Measurements from ENCODE around the gene CTAG1A.
"Not testable (repeated sequence)": the region's sequence is repeated elsewhere in the genome, so short reads cannot be mapped to it uniquely, and the experiment has no call there.

CTAG1A gene

GRCh38 chrX:154575076-154575475 lies 9.9 kb upstream of the CTAG1A start:
- not testable (repeated sequence) for DNase-seq

- not testable (repeated sequence) for DNase-seq
Observed at GRCh38 chrX:154582994-154583393, 1.9 kb upstream of the CTAG1A start.

- DNase-seq: not testable (repeated sequence)
Observed at GRCh38 chrX:154590415-154590814, 5.5 kb downstream of the CTAG1A start.

GRCh38 chrX:154592505-154592904 lies 7.6 kb downstream of the CTAG1A start:
- no peak for DNase-seq

- DNase-seq: no peak
Observed at GRCh38 chrX:154593201-154593600, 8.3 kb downstream of the CTAG1A start.

- no peak for DNase-seq
Observed at GRCh38 chrX:154594491-154594890, 9.6 kb downstream of the CTAG1A start.

- no peak for DNase-seq
Observed at GRCh38 chrX:154595559-154596249, 10.8 kb downstream of the CTAG1A start.

GRCh38 chrX:154596290-154596929 lies 11.5 kb downstream of the CTAG1A start:
- no peak for DNase-seq

- no peak for DNase-seq
Observed at GRCh38 chrX:154597221-154597620, 12.3 kb downstream of the CTAG1A start.

- DNase-seq: no peak
Observed at GRCh38 chrX:154598656-154599055, 13.7 kb downstream of the CTAG1A start.

GRCh38 chrX:154599531-154599930 lies 14.6 kb downstream of the CTAG1A start:
- DNase-seq: no peak

GRCh38 chrX:154600759-154601374 lies 15.9 kb downstream of the CTAG1A start:
- no peak for DNase-seq

- DNase-seq: no peak
Observed at GRCh38 chrX:154602226-154602625, 17.3 kb downstream of the CTAG1A start.

- DNase-seq: no peak
Observed at GRCh38 chrX:154602766-154603437, 18.0 kb downstream of the CTAG1A start.

- DNase-seq: no peak
Observed at GRCh38 chrX:154603438-154604430, 18.8 kb downstream of the CTAG1A start.

GRCh38 chrX:154605566-154605965 lies 20.6 kb downstream of the CTAG1A start:
- DNase-seq: no peak

GRCh38 chrX:154607370-154607769 lies 22.4 kb downstream of the CTAG1A start:
- DNase-seq: no peak

- not testable (repeated sequence) for DNase-seq
Observed at GRCh38 chrX:154607976-154608375, 23.0 kb downstream of the CTAG1A start.

GRCh38 chrX:154608823-154609222 lies 23.9 kb downstream of the CTAG1A start:
- DNase-seq: not testable (repeated sequence)

GRCh38 chrX:154611146-154611545 lies 26.2 kb downstream of the CTAG1A start:
- DNase-seq: not testable (repeated sequence)

- DNase-seq: not testable (repeated sequence)
Observed at GRCh38 chrX:154613586-154613985, 28.7 kb downstream of the CTAG1A start.

- not testable (repeated sequence) for DNase-seq
Observed at GRCh38 chrX:154619182-154619581, 34.2 kb downstream of the CTAG1A start, which contains the start of gene CTAG1B. Gene CTAG1B, minus strand, starts transcription at chrX:154619282. Its CDS starts 64 bp downstream, at chrX:154619218.
